Measurements from ENCODE around the gene ALDH7A1.
"Not testable (repeated sequence)": the region's sequence is repeated elsewhere in the genome, so short reads cannot be mapped to it uniquely, and the experiment has no call there.

The ALDH7A1 gene

GRCh38 chr5:126568206-126568755 lies 26.7 kb downstream of the ALDH7A1 start:
- Mint-ChIP-seq H3K27me3 (no peaks in the 10 kb centered on the region), H3K36me3 (no peaks in the 10 kb centered on the region), H3K4me3 (no peak overlapping the region), H3K27ac (no peak overlapping the region), H3K4me1 (no peaks in the 10 kb centered on the region), H3K9me3 (no peaks in the 10 kb centered on the region)

GRCh38 chr5:126562823-126563222 lies 32.2 kb downstream of the ALDH7A1 start:
- no peak overlapping the region for H3K27ac Mint-ChIP-seq
- H3K27me3 Mint-ChIP-seq = no peaks in the 10 kb centered on the region
- H3K36me3 Mint-ChIP-seq = no peaks in the 10 kb centered on the region
- H3K9me3 Mint-ChIP-seq = no peaks in the 10 kb centered on the region
- no peaks in the 10 kb centered on the region for H3K4me1 Mint-ChIP-seq
- H3K4me3 Mint-ChIP-seq = no peak overlapping the region

GRCh38 chr5:126561908-126562307 lies 33.1 kb downstream of the ALDH7A1 start:
- Mint-ChIP-seq H3K4me1 (no peaks in the 10 kb centered on the region), H3K4me3 (no peak overlapping the region), H3K36me3 (no peaks in the 10 kb centered on the region), H3K27me3 (no peaks in the 10 kb centered on the region), H3K9me3 (no peaks in the 10 kb centered on the region), H3K27ac (no peak overlapping the region)

- not testable (repeated sequence) for H3K36me3 Mint-ChIP-seq, H3K27me3 Mint-ChIP-seq, H3K4me1 Mint-ChIP-seq, H3K9me3 Mint-ChIP-seq, H3K4me3 Mint-ChIP-seq, H3K27ac Mint-ChIP-seq
These were observed 39.9 kb downstream of the ALDH7A1 start for GRCh38 chr5:126555101-126555500.

- H3K27ac Mint-ChIP-seq = no peak overlapping the region
- no peak overlapping the region for H3K4me3 Mint-ChIP-seq
- no peaks in the 10 kb centered on the region for H3K9me3 Mint-ChIP-seq
- H3K27me3 Mint-ChIP-seq = no peaks in the 10 kb centered on the region
- no peaks in the 10 kb centered on the region for H3K36me3 Mint-ChIP-seq
- no peaks in the 10 kb centered on the region for H3K4me1 Mint-ChIP-seq
These were observed 42.4 kb downstream of the ALDH7A1 start for GRCh38 chr5:126552614-126553013.

GRCh38 chr5:126544087-126544740 lies 50.8 kb downstream of the ALDH7A1 start:
- no peak overlapping the region for H3K4me3 Mint-ChIP-seq
- no peaks in the 10 kb centered on the region for H3K27me3 Mint-ChIP-seq
- no peaks in the 10 kb centered on the region for H3K4me1 Mint-ChIP-seq
- H3K9me3 Mint-ChIP-seq = no peaks in the 10 kb centered on the region
- H3K36me3 Mint-ChIP-seq = no peaks in the 10 kb centered on the region
- H3K27ac Mint-ChIP-seq = no peak overlapping the region

GRCh38 chr5:126543660-126544059 lies 51.4 kb downstream of the ALDH7A1 start:
- H3K4me1 Mint-ChIP-seq = no peaks in the 10 kb centered on the region
- no peaks in the 10 kb centered on the region for H3K27me3 Mint-ChIP-seq
- H3K9me3 Mint-ChIP-seq = no peaks in the 10 kb centered on the region
- H3K27ac Mint-ChIP-seq = no peak overlapping the region
- no peaks in the 10 kb centered on the region for H3K36me3 Mint-ChIP-seq
- no peak overlapping the region for H3K4me3 Mint-ChIP-seq

- Mint-ChIP-seq H3K9me3 (no peaks in the 10 kb centered on the region), H3K4me3 (no peak overlapping the region), H3K27me3 (no peaks in the 10 kb centered on the region), H3K27ac (no peak overlapping the region), H3K36me3 (no peaks in the 10 kb centered on the region), H3K4me1 (no peaks in the 10 kb centered on the region)
These were observed 52.0 kb downstream of the ALDH7A1 start for GRCh38 chr5:126543009-126543408.

- no peak overlapping the region for H3K4me3 Mint-ChIP-seq
- H3K36me3 Mint-ChIP-seq = no peaks in the 10 kb centered on the region
- no peak overlapping the region for H3K27ac Mint-ChIP-seq
- no peaks in the 10 kb centered on the region for H3K27me3 Mint-ChIP-seq
- no peaks in the 10 kb centered on the region for H3K4me1 Mint-ChIP-seq
- H3K9me3 Mint-ChIP-seq = no peaks in the 10 kb centered on the region
These were observed 52.6 kb downstream of the ALDH7A1 start for GRCh38 chr5:126542441-126542840.

GRCh38 chr5:126540631-126541030 lies 54.4 kb downstream of the ALDH7A1 start:
- H3K4me1 Mint-ChIP-seq = no peaks in the 10 kb centered on the region
- H3K9me3 Mint-ChIP-seq = no peaks in the 10 kb centered on the region
- H3K27me3 Mint-ChIP-seq = no peaks in the 10 kb centered on the region
- no peak overlapping the region for H3K27ac Mint-ChIP-seq
- no peaks in the 10 kb centered on the region for H3K36me3 Mint-ChIP-seq
- H3K4me3 Mint-ChIP-seq = no peak overlapping the region

- H3K27me3 Mint-ChIP-seq = no peaks in the 10 kb centered on the region
- no peak overlapping the region for H3K4me3 Mint-ChIP-seq
- H3K9me3 Mint-ChIP-seq = no peaks in the 10 kb centered on the region
- H3K36me3 Mint-ChIP-seq = no peaks in the 10 kb centered on the region
- no peak overlapping the region for H3K27ac Mint-ChIP-seq
- H3K4me1 Mint-ChIP-seq = no peaks in the 10 kb centered on the region
These were observed 56.4 kb downstream of the ALDH7A1 start for GRCh38 chr5:126538579-126538978.

- Mint-ChIP-seq H3K4me1 (no peaks in the 10 kb centered on the region), H3K36me3 (no peaks in the 10 kb centered on the region), H3K9me3 (no peaks in the 10 kb centered on the region), H3K27me3 (no peaks in the 10 kb centered on the region), H3K4me3 (no peak overlapping the region), H3K27ac (no peak overlapping the region)
These were observed 58.1 kb downstream of the ALDH7A1 start for GRCh38 chr5:126536874-126537273.

- Mint-ChIP-seq H3K36me3 (no peaks in the 10 kb centered on the region), H3K9me3 (no peaks in the 10 kb centered on the region), H3K4me3 (no peak overlapping the region), H3K27ac (no peak overlapping the region), H3K4me1 (no peaks in the 10 kb centered on the region), H3K27me3 (no peaks in the 10 kb centered on the region)
These were observed 59.0 kb downstream of the ALDH7A1 start for GRCh38 chr5:126535856-126536545.

GRCh38 chr5:126534553-126534952 lies 60.5 kb downstream of the ALDH7A1 start:
- no peaks in the 10 kb centered on the region for H3K9me3 Mint-ChIP-seq
- no peaks in the 10 kb centered on the region for H3K36me3 Mint-ChIP-seq
- no peak overlapping the region for H3K4me3 Mint-ChIP-seq
- no peak overlapping the region for H3K27ac Mint-ChIP-seq
- H3K27me3 Mint-ChIP-seq = no peaks in the 10 kb centered on the region
- H3K4me1 Mint-ChIP-seq = no peaks in the 10 kb centered on the region

GRCh38 chr5:126531543-126532120 lies 63.4 kb downstream of the ALDH7A1 start:
- H3K9me3 Mint-ChIP-seq = no peaks in the 10 kb centered on the region
- H3K27ac Mint-ChIP-seq = no peak overlapping the region
- no peaks in the 10 kb centered on the region for H3K36me3 Mint-ChIP-seq
- no peak overlapping the region for H3K4me3 Mint-ChIP-seq
- no peaks in the 10 kb centered on the region for H3K4me1 Mint-ChIP-seq
- no peaks in the 10 kb centered on the region for H3K27me3 Mint-ChIP-seq

- no peak overlapping the region for H3K4me3 Mint-ChIP-seq
- no peaks in the 10 kb centered on the region for H3K9me3 Mint-ChIP-seq
These were observed 67.1 kb downstream of the ALDH7A1 start for GRCh38 chr5:126527892-126528291.

More at GRCh38 chr5:126527892-126528291, 67.1 kb downstream of the ALDH7A1 start:
- Mint-ChIP-seq H3K27me3 (no peaks in the 10 kb centered on the region), H3K27ac (no peak overlapping the region), H3K36me3 (no peaks in the 10 kb centered on the region), H3K4me1 (peaks cover 3% of the 10 kb centered on the region)
